GM19240 (cell line): ENCODE results near the gene LATS2.

Experiments
- DNase-seq: peaks from one replicate; pipeline ENCODE4 v3.0.0; 2011; ENCODE audit warnings: low spot score; ENCODE audit not compliant: insufficient read length

LATS2 gene

DNA sequence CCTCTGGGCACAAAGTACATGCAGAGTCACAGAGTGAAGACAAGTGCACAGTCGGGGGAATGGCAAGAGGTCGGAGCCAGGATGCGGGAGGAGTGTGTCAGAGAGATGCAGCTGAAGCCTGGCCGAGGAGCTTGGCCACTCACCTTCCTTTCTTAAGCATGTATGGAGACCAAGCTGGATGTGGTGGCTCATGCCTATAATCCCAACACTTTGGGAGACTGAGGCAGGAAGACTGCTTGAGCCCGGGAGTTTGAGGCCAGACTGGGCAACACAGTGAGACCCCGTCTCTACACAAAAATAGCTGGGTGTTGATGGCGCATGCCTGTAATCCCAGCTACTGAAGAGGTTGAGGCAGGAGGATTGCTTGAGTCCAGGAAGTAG is 67.0 kb downstream of the LATS2 start:
- no peak for DNase-seq

DNA sequence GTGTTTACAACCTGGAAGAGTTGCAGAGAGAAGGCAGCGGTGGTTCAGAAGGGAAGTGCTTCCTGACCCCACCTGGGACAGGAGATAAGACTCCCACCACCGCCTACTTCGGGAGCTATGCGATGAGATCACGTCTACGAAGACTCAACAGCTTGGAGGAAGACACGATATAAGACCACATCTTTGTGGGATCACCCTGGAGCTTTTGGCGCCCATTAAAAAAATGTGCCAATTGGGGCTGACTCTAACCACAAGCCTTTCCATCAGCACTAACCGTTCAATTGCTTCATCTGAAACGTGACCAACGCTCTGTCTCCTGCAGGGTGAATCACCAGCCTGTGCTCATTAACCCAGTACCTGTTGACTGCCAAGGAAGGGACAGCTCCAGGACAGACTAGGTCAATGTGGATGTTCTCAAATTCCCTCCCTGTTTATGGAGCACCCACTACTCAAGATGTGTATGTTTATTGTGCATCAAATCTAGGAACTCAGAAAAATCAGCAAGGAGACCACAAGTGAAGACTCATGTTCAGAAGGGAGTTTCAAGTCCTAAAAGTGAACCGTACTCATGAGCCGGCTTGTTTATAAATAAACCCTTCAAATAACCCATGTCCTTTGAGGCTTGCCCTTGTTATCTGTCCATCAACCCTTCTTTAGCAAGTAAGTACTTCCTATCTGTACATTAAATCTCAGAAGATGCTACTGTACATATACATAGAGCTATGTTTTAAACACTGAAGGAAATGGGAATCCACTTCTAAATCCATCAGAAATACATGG is 67.5 kb downstream of the LATS2 start:
- DNase-seq: no peak

DNA sequence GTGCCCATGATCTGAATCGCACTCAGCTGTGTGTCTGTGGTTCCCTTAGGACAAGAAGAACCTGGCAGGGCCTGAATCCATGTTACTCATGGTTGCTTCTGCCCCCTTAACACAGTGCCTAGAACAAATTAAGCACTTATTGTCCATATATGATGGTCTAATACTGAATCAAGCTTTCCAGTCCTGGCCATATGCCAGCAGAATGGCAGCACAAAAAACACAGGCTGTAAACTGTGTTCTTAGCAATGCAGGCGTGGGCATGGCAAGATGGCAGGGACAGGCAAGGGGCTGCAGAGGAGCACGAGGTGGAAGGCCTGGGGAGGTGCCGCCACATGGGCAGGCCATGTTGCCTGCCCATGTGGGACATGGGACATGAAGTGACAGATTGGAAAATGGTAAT is 68.2 kb downstream of the LATS2 start:
- DNase-seq: no peak

DNA sequence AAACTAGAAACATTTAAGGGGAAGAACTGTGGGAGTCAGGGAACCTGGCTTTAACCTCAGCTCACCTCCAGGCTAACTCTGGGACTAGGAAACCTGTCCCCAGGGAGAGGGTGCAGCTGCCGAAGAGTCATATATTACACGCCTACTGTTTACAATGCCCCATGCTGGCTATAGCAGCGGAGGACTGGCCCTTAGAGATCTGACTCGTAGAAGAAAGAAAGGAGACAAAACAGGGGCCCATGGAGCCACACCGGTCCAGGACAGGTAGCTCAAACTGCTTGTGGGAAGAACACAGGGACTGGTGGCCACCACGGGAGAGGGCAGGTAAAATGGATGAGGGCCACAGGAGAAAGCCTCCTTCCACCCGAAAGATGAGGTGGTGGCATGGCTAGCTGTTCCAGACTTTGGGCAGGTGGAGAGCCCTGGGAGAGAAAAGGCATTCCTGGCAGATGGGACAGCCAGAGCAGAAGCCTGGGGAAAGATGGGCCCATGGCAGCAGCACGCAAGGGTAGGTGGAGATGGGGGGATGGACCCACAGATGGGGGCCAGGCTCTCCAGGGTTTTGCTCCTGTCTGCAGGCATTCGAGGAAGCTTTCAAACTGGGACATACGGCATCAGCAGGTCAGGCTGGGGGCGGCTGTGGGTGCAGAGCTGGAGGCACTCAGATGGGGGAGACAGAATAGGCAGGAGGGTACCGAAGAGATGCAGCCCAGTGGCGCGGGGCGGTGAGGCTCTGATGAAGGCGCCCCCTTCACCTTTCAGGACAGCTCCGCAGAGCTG is 69.5 kb downstream of the LATS2 start:
- DNase-seq: no peak

DNA sequence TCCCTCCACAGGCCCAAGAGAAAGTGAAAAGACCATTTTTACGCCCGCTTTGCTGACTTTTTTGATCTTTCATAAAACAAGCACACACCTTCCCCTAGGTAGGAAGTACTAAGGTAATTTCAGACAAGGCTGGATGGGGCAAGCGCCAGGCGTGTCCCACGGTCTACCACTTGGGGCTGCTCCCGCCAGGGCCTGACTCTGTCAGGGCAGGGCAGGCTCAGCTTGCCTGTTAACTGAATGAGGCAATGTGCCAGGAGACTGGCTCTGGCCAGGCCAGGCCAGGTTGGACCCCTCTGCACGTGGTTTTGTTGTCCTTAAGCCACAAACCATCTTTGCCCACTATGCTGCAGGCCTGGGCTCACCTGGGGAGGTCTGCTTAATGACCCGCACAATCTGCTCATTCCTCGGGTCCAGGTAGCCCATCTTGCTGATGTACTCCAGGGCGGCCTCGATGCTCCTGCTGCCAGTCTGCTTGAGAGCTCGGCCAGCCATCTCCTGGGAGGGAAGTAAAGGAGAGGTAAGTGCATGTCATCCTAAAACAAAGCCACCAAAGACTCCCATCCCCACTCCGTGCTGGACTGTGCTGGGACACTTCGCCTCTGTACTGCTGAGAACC is 70.4 kb downstream of the LATS2 start:
- no peak for DNase-seq

DNA sequence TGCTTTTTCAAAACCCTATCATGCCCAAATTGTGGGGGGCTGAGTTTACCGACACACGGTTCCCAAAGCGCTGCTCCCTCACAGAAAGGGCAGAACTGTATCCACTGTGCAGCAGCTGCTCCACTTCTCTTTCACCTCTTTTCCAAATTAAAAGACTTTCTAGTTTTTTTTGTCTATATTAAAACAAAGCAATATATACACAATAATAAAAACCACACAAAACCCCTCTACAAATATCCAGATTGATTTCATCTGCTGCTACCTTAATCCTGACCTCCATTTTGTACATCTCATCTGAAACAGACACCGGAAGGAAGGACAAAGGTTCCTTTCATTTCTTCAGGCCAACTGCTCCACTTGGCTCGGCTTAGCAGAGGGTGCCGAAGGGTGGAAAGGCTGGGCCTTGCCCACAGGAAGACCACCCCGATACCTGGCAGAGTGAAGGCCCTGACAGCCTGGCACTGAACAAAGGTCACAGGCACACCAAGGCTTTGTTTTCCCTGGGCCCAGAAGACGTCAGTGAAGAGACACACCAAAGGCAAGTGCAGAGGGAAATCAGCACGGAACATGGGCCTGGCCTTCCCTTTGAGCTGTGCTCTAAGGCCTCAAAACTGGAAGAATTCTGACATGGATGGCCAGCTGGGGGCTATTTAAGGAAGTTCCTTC is 71.6 kb downstream of the LATS2 start:
- no peak for DNase-seq

DNA sequence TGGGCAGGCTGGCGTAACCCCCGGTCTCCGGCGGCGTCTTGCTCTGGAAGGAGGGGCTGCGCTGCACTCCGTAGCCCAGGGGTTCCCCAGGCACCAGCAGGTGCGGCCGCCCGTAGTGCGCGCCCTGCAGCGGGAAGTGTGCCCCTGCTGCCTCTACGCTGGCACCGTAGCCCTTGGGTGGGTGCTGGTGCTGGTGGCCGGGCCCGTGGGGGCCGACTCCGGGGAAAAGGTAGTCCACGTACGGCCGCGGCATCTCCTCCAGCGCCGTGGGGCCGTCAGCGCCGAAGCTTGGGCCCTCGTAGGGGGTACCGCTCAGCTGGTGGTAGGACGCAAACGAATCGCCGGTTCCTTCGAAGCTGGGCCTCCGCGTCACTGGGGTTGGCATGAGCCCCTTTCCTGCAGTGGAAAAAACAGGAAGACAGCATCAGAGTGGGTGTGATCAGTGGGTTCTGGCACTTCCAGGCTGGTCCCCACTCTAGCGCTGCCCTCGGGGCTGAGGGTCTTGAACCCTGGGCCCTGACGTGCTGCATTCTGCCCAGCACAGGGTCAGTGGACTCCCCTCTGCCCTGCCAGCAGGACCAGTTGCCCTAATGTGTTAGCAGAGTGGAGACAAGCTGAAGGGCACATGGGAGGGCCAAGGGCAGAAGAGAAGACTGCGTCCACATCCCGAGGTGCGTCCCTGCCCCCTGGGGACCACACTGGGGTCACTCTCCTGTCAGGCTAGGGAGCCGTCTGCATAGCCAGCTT is 72.3 kb downstream of the LATS2 start:
- no peak for DNase-seq

DNA sequence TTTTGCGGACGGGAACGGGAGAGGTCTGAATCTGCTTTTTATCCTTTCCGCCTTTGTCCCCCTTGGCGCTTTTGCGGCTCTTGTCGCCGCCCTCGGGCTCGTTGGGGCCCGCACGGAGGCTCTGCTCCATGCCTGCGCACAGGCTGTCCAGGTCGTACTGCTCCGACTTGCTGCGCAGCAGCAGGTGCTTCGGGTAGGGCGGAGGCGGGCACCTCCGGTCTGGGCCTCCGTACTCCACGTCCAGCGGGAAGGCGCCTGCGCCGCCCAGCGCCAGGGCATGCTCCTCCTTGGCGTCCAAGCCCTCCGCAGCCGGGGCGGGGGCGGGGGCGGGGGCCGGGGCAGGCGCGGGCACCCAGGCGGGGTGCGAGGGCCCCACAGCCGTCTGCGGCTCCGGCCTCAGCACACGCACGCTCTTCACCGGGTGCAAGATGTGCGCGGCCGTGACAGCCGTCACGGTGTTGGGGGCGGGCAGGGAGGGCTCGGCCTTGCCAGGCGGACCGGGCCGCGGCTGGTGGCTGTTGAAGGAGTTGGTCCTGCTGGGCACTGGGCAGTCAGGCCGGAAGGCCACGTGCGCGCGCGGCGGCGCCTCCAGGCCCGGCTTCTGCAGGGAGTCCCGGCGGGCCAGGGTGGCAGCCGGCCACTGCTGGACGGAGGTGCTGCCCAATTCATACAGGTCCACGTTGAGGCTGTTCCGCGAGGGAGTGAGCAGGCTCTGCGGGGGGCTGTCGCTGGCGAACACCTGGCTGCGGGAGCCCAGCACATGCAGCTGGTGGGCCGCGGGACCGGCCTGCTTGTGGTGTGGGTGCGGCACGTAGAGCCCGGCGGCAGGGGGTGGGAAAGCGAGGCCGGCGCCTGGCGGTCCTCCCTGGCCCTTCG is 73.1 kb downstream of the LATS2 start:
- no peak for DNase-seq

DNA sequence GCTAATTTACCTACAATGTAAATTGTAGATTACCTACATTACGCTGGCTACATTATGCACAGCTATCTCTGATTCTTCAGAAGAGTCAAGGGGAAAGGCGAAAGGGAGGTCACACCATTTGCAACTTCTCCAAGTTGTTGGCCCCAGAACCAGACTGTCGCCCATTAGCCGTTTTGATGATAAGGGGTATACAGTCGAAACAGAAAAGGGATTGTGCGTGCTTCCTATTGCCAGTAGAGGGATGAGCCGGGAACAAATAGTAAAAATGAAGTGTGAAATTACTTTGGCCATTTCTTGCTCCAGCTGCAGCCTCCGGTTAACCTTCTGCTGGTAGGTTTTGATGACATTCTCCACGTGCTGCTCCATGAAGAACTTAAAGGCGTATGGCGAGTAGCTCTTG is 73.8 kb downstream of the LATS2 start:
- no peak for DNase-seq

DNA sequence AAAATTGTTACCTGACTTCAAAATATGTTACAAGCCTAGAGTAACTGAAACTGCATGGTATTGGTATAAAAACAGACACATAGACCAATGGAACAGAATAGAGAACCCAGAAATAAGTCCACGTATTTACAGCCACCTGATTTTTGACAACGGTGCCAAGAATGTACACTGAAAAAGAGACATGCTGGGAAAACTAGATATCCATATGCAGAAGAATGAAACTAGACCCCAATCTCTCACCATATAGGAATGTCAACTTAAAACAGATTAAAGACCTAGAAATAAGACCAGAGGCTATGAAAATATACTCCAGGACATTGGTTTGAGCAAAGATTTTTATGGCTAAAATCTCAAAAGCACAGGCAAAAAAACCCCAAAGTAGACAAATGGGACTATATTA is 76.5 kb downstream of the LATS2 start:
- DNase-seq: no peak

DNA sequence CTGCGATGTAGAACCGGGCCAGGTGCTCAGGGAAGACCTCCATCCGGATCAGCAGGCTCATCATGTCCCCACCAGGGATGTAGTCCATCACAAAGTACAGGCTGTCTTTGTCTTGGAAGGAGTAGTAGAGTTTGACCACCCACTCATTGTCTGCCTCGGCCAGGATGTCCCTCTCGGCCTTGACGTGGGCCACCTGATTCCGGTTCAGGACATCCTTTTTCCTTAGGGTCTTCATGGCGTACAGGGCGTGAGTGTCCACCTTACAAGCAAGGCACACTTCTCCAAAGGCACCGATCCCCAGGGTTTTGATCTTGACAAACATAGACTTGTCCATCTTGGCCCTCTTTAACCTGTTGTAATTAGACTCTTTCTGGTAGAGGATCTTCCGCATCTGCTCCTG is 78.0 kb downstream of the LATS2 start:
- DNase-seq: no peak

DNA sequence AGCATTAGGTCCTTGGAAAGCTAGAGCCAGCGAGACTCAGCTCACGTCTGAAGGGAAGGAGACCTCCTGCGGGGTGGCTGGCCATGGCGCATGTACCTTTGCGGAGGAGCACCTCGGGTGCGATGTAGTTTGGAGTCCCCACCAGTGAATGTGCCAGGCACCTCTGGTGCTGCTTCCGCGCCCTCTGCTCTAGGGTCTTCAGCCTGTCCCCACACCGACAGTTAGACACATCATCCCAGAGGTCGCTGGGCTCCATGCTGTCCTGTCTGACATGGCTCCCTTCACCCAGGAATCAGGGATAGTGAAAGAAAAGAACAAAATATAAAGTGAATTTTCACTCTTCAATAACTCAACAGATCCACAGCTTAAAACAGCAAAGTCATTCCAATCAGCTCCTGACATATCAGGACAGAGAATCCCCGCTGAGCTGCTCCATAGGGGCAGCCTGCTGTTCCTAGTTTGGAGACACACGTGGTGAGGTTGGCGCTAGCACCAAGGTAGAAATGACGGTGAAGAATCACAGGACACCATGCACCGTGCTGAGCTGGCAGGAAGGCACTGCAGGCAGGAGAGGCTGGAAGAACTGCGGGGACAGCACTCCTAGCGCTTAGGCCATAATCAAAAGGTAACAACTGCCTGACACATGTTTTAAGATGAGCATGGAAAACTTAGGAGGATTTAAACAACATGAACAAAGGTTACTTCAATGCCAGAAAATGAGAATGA is 79.9 kb downstream of the LATS2 start:
- no peak for DNase-seq

DNA sequence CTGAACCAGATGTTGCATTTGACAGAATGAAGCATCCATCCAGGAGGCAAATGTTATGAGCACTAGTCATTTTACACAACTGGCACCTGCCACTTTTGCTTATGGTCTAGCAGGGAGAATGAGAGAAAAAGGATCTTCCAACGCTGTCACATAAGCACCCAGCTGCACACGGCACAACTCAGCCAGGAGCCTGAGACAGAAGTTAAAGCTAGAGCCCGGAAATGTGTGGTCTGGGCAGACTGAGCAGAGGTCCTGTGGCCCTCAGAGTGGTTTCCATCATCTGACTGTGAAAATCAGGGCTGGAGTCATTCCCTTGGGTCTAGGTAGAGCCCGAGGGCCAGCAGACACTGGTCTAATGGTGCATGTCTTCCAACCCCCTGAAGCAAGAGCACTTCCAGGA is 80.5 kb downstream of the LATS2 start:
- DNase-seq: no peak

DNA sequence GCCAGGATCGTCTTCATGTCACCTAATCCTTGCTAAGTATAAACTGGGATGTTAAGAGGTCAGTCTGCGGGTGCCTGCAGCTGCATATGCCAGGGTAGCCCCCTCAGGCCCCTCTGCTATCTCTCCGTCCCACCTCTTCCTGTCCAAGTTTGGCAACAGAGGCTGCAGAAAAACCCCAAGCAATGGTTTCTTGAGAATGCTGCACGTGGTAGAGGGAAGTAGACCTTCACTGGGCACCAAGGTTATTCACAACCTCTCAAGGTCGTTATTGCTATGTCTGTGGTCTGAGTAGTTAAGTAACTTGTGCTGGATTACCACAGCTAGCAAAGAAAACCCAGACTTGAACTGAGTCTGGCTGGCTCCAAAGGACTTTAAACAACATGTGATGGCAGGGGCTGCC is 81.0 kb downstream of the LATS2 start:
- no peak for DNase-seq

DNA sequence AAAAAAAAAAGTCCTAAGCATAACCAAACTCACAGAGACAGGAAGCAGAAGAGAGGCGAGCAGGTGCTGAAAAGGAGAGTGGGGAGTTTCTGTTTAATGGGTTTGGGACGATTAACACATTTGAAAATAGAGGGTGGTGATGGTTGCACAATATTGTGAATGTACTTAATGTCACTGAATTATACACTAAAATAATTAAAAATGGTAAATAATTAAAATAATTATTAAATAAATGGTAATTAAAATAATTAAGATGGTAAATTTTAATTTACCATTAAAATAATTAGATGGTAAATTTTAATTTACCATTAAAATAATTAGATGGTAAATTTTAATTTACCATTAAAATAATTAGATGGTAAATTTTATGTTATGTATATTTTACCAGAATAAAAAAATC is 84.0 kb downstream of the LATS2 start:
- no peak for DNase-seq

DNA sequence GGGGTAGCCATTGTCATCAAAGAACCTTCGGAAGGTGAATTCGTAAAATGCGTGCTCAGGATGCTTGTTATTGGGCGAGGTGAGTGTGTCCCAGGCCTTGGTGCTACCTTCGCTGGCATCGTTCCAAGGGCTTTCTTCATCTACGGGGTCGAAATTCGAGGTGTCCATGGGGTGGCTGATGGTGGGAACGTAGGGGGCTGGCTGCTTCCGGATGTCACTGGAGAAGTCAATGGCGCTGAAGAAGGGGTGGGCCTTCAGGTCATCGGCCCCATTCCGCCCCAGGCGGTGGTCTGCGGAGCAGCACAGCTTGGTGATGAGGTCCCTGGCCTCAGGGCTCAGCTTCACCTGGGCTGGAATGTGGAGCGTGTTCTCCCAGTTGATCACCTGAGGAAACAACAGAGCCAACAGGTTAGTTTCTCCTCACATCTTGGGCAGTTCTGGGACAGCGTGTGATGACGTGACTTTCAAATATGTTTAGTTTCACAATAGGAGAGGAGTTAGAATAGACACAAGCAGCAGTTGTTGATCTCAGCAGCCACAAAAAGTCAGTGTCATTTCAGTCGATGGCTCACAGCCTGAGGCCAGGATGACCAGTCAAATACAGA is 86.3 kb downstream of the LATS2 start:
- no peak for DNase-seq

DNA sequence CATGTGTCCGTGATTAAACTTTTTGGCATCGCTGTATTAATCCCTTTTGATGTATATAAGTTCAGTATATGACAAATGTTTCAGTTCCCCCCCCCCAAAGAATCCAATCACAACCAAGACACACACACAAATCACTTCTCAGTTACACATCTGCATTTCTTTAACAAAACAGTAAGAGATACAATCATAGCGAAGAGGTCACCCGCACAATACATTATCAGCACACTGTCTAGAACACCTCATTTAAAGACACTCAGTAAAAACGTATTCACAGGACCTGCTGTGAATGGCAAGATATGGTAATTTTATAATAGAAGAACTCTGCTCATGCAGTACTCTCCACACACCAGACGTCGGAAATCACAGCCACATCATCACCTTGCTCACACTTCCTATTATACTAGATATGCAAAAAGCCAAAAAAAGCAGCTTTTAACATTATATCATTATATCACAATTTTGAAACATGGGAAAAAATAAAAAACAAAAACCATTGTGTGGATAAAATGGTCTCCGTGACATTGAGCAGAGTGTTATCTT is 87.4 kb downstream of the LATS2 start:
- DNase-seq: no peak

DNA sequence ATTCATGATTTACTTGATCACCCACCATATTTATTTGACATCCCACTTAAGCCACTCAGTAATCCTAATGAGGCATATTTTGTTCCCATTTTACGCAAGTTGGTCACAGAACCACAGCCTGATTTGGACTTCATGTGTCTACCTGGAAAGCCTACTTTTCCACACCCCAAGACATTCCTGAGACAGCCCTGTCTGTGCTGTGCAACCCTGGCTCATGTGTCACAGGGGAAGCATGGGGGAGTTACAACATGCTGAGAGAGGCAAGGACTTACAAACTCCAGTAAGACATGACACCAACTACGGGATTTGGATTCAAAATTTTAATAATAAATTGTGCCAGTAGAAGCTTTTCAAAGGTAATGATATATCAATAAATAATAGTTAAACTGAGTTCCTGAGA is 88.7 kb downstream of the LATS2 start:
- DNase-seq: no peak

DNA sequence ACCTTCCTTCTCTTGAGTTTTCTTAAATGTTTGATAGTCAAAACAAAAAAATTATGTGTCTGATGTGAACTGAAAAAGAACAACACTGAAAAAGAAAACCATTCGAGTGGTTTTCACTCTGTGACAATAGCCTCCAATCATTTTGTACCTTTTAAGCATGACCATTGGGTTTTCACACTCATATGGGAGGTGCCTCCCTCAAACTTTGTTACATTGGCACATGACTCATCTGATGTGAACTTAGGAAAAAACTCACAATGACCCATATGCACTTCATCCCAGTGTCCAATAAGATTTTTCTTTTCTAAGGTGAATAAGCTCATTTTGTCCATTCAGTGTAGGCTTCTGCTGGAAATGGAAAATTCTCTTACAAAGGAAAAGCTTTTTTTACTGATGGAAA is 92.2 kb downstream of the LATS2 start:
- no peak for DNase-seq
